ENCODE results near the gene TPCN2.
A peak's percentile ranks its signal among the peaks of the same experiment; 100 is the strongest.

The TPCN2 gene

DNA sequence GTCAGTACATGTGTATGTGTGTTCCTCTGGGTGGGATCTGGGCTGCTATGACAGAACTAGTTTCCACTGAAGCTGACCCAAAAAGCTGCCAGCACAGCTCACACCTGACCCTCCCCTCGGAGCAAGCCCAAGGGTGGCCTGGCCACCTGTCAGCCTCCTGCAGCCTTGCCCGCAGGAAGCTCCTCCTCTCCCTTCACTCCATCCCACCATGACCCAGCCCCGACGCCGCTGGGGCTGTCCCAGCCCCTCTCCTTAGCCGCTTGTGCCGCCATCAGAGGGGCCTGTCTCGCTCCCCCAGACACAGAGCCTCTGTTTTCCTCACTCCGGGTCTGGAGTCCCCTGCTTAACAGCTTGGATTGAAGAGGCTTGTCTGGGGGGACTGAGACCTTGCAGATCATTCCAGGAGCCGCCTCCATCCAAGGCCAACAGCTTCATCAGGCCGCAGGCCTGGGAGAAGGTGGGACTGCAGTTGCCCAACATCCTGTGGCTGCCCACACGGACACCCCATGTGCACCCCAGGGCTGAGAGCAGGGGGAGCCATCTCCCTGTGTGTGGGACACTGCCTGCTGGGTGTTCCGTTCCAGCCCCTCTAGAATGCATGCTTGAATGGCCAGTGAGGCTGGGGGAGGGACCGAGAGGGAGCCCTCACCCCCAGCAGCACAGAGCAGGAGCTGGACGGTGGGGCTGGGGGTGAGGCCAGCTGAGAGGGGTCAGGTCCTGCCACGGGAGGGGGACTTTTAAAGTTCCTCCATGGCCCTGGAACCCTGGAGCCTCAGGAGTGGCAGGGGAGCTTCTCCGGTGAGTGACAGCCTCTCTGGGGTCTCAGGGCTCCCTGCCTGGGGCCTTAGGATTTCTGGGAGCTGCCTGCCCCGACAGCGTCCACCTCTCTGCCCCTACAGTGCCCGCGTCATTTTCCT, 36.4 kb upstream of the TPCN2 start:
- H3K36me3 ChIP-seq (ENCODE audit: control insufficient read depth, insufficient read depth, low read length): no peaks in the 10 kb centered on the region
- H3K9ac ChIP-seq (ENCODE audit: low read length): peak overlapping the region; percentile 65
- H3K4me1 ChIP-seq (ENCODE audit: control insufficient read depth, insufficient read depth, low read length): peaks cover 49% of the 10 kb centered on the region
- H3K27me3 ChIP-seq (ENCODE audit: control insufficient read depth, insufficient read depth, low read length): peaks cover 28% of the 10 kb centered on the region
- H3K9me3 ChIP-seq (ENCODE audit: control insufficient read depth, low read length): no peaks in the 10 kb centered on the region
- no peak overlapping the region for H3K4me3 ChIP-seq (ENCODE audit: low read length)

DNA sequence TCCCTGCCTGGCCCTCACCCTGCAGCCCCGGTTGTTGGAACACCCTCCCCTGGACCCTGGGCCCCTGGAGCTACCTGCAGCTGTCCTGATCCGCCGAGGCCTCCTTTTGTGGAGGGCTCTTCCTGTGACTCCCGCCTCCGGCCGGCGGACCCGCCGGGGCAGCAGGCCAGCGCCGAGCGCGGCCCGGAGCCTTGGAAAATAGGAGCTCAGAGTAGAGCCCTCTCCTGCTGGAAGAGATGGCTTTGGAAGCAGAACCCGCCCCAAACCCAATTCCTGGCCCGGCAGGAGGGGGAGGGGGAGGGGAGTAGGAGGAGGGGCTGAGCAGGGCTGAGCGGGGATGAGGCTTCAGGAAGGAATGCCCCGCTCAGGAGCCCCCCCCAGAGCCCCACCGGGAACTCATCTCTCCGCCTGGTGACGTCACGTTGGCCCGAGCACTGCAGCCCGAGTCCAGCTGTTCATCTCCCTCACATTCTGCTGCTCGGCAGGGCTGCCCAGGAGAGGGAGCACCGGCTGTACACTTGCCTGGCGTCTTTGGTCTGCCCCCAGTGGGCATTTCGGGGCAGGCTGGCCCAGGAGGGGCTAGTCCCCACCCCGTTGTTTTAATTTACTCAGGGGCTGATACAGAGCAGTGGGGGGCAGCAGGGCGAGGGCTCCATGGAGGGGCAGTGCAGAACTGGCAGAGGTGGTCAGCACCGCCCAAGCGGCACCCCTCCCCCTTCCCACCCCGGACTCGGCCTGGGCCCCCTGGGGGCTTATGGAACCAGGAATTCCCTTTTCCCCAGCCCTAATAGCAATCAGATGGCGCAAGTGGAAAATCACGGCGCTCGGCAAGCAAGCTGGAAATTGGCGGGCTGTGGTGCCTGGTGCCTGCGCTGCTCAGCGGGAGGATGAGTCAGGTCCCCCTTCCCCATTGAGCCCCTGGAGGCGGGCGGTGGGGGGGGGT, 35.5 kb upstream of the TPCN2 start, which contains the start of gene MRGPRF:
TSS of gene MRGPRF (minus strand) at position 238 of the 943 bp plus-strand sequence. CDS start 3,345 bp downstream, outside the sequence.
- peak within 1 kb of the TSS; percentile 65 for H3K9ac ChIP-seq (ENCODE audit: low read length)
- H3K4me3 ChIP-seq (ENCODE audit: low read length): no peak within 1 kb of the TSS
- peaks cover 40% of the 10 kb centered on the region for H3K4me1 ChIP-seq (ENCODE audit: control insufficient read depth, insufficient read depth, low read length)

DNA sequence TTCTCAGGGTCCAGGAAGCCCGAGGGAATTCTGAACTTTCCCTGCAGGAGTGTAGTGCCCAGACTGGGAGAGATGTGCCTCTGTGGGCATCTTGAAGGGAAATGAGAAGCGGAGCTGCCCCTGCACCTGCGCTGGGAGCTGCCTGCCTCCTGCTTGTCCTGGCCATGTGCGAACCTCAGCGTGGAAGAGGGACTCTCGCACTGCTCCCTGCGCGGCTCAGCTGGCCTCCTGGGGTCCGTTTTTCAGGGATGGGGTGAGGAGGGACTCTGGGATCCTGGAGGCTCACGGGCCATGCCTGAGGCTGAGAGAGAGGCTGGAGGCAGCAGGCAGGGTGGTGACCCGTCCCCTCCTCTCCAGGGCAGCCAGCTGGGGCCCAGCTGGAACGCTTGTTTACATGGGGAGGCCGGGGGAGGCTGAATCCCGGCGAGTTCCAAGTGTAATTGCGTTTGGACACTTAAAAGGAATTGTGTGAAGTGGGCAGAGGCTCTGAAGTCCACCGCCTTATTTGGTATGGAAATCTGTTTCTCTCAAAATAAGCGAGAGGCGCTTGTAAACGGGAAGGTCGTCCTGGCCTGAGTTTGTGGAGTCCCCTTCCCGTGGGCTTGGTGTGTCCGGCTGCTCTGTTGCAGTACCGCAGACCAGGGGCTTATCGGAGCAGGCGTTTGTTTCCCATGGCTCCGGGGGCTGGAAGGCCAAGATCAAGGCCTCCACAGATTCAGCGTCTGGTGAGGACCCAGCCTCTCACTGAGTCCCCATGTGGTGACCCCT, 34.5 kb upstream of the TPCN2 start:
- H3K4me1 ChIP-seq (ENCODE audit: control insufficient read depth, insufficient read depth, low read length): peaks cover 30% of the 10 kb centered on the region
- peak overlapping the region; percentile 36 for H3K9ac ChIP-seq (ENCODE audit: low read length)
- no peak overlapping the region for H3K4me3 ChIP-seq (ENCODE audit: low read length)
- peaks cover 28% of the 10 kb centered on the region for H3K27me3 ChIP-seq (ENCODE audit: control insufficient read depth, insufficient read depth, low read length)
- no peaks in the 10 kb centered on the region for H3K36me3 ChIP-seq (ENCODE audit: control insufficient read depth, insufficient read depth, low read length)
- no peaks in the 10 kb centered on the region for H3K9me3 ChIP-seq (ENCODE audit: control insufficient read depth, low read length)

More for the DNA sequence above, 35.5 kb upstream of the TPCN2 start, which contains the start of gene MRGPRF:
- Histone ChIP-seq H3K9me3 (ENCODE audit: control insufficient read depth, low read length) (no peaks in the 10 kb centered on the region), H3K27me3 (ENCODE audit: control insufficient read depth, insufficient read depth, low read length) (peaks cover 28% of the 10 kb centered on the region), H3K36me3 (ENCODE audit: control insufficient read depth, insufficient read depth, low read length) (no peaks in the 10 kb centered on the region)

DNA sequence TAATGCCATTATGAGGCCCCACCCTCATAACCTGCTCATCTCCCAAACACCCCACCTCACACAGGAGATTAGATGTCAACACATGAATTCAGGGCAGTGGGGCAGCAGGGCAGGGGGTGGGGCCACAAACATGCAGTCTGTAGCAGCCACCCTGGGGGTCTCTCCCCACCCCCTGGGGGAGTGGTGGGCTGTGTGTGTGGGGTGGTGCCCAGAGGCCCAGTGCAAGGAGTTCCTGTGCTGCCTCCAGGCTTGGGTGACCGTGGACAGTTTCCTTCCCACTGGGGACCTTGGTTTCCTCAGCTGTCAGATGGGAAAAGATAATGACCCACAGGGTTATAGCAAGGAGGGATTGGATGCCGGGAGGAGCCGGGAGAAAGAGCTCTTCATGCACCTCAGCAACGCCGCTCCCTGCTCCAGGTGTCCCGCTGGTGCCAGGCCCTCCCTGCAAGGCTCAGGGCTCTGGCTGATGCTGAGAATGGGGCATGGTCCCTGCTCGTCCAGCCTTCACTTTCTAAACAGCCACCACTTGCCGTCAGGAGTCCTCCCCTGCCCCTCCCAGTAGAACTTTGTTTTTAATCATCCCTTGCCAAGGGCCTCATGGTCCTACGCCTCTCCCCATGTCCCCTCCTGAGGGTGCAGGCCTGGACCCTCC, 33.7 kb upstream of the TPCN2 start:
- H3K4me3 ChIP-seq (ENCODE audit: low read length): no peak overlapping the region
- peaks cover 22% of the 10 kb centered on the region for H3K4me1 ChIP-seq (ENCODE audit: control insufficient read depth, insufficient read depth, low read length)
- no peaks in the 10 kb centered on the region for H3K9me3 ChIP-seq (ENCODE audit: control insufficient read depth, low read length)
- H3K27me3 ChIP-seq (ENCODE audit: control insufficient read depth, insufficient read depth, low read length): peaks cover 28% of the 10 kb centered on the region
- no peaks in the 10 kb centered on the region for H3K36me3 ChIP-seq (ENCODE audit: control insufficient read depth, insufficient read depth, low read length)
- peak overlapping the region; percentile 36 for H3K9ac ChIP-seq (ENCODE audit: low read length)

DNA sequence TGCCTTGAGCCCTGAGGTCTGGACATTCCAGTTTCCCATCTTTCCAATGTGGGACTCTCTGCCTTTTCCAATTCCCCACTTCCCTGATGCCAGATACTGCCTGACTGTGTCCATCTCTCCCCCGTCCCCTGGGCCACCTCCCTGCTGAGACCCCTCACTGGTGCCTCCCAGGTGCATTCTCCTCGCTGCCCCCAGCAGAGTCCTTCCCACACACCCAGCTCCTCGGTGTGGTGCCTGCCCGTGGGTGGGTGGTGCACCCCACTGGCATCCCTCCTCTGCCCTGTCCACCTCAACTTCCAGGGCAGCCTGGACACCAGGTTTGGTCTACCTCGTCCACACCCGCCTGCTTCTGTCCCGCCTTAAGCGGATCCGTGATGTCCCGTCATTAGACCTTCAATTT, 30.8 kb upstream of the TPCN2 start:
- Histone ChIP-seq H3K27me3 (ENCODE audit: control insufficient read depth, insufficient read depth, low read length) (peaks cover 17% of the 10 kb centered on the region), H3K4me1 (ENCODE audit: control insufficient read depth, insufficient read depth, low read length) (peaks cover 7% of the 10 kb centered on the region), H3K4me3 (ENCODE audit: low read length) (no peak overlapping the region), H3K9me3 (ENCODE audit: control insufficient read depth, low read length) (no peaks in the 10 kb centered on the region), H3K36me3 (ENCODE audit: control insufficient read depth, insufficient read depth, low read length) (no peaks in the 10 kb centered on the region), H3K9ac (ENCODE audit: low read length) (no peak overlapping the region)

DNA sequence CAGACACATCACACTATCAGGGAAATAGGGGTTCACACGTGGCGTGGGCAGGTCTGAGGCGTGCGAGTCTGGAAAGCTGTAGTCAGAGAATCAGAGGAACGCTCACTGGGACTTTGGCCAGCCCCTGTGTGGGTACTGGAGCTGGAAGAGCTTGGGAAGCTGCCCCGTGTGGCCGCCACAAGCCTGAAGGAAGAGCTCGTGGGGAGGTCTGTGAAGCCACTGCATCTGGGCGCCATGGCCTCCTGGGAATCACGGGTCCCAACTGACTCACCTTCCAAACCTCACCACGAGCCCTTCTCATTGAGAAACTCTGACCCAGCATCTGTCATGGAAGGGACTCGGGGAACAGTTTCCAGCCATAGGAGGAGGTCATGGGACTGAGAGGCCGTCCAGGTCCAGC, 29.8 kb upstream of the TPCN2 start:
- Histone ChIP-seq H3K4me3 (ENCODE audit: low read length) (no peak overlapping the region), H3K4me1 (ENCODE audit: control insufficient read depth, insufficient read depth, low read length) (no peaks in the 10 kb centered on the region), H3K27me3 (ENCODE audit: control insufficient read depth, insufficient read depth, low read length) (peaks cover 7% of the 10 kb centered on the region), H3K9me3 (ENCODE audit: control insufficient read depth, low read length) (no peaks in the 10 kb centered on the region), H3K36me3 (ENCODE audit: control insufficient read depth, insufficient read depth, low read length) (no peaks in the 10 kb centered on the region), H3K9ac (ENCODE audit: low read length) (no peak overlapping the region)

DNA sequence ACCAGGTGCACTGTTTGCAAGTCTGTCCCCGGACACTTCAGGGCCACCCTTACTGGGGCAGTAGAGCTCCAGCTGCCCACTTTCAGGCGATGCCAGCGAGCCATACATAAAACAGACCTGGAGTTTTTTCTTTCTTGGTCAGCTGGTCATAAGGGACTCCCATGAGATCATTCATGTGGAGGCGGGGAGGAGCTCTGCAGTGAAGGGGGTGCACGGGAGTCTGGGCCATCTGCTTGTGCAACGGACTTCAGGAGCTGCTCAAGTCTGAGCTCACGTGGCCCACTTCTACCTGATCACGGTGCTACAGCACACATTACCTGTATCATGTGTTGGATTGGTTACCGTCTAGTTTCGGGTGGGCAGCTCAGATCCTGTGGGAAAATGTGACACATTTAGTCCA, 26.5 kb upstream of the TPCN2 start:
- Histone ChIP-seq H3K4me1 (ENCODE audit: control insufficient read depth, insufficient read depth, low read length) (no peaks in the 10 kb centered on the region), H3K9ac (ENCODE audit: low read length) (no peak overlapping the region), H3K27me3 (ENCODE audit: control insufficient read depth, insufficient read depth, low read length) (no peaks in the 10 kb centered on the region), H3K4me3 (ENCODE audit: low read length) (no peak overlapping the region), H3K9me3 (ENCODE audit: control insufficient read depth, low read length) (no peaks in the 10 kb centered on the region), H3K36me3 (ENCODE audit: control insufficient read depth, insufficient read depth, low read length) (no peaks in the 10 kb centered on the region)

DNA sequence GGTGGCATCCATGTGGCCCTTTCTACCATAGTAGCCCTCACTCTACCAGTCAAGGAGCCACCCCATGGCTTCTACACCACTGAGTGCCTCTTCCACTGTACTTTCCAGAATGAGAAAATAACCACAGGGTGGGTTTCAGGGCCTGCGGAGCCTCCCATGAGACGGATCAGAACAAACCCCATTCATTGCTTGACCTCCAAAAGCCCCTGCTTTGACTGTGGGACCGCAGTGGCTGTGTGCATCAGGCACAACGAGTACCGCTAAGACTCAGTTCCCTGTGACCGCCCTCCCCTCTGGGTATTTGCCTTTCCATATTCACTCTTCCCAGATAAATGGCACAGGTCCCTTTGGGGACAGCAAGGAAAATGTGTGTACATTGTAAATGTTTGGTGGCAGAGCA, 24.2 kb upstream of the TPCN2 start:
- Histone ChIP-seq H3K27me3 (ENCODE audit: control insufficient read depth, insufficient read depth, low read length) (no peaks in the 10 kb centered on the region), H3K36me3 (ENCODE audit: control insufficient read depth, insufficient read depth, low read length) (no peaks in the 10 kb centered on the region), H3K9me3 (ENCODE audit: control insufficient read depth, low read length) (no peaks in the 10 kb centered on the region), H3K9ac (ENCODE audit: low read length) (no peak overlapping the region), H3K4me3 (ENCODE audit: low read length) (no peak overlapping the region), H3K4me1 (ENCODE audit: control insufficient read depth, insufficient read depth, low read length) (no peaks in the 10 kb centered on the region)

DNA sequence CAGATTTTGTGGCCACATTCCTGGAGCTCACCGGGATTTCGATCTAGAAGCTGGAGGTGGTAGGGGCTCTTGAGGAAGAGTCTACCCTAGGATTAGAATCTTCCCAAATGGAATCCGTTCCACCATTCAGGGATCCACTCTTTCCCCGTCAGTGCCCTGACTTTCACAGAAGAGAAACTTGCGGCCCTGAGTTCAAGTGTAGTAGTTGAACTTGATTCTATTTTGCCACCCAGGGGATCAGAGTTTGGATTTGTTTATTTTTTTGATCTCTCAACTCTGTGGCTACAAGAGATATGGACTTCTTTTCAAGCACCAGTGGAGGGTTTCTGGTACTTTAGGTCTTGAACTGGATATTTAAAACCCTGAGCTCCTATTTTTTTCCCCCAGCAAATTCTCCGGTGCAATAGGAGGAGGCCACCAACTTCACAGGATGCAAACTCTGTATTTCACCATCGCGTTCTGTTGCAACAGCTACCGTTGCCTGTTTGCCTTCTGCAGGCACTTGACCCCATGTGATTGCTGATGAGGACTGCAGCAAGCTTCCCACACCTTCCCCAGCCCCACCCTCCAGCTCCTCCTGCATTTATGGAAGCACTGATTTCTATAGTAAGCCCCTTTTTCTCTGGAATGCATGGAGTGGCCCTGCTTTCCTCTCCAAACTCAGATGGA, 20.9 kb upstream of the TPCN2 start:
- H3K9me3 ChIP-seq (ENCODE audit: control insufficient read depth, low read length): no peaks in the 10 kb centered on the region

DNA sequence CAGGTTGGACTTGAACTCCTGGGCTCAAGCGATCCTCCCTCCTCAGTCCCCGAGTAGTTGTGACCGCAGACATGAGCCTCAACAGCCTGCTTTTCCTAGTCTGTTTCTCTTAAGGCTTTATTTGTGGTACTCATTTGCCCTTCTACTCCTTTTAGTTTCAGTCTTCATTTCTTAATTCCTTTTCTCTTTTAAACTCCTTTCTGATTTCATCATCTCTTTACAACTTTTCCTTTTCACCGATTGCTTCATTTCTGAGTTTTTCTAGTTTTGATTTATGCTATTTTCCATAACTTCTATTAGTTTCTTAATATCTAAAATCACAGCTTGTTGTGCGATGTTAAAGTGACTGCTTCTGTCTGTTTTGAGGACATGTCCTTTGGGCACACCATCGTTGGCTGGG, 18.4 kb upstream of the TPCN2 start:
- Histone ChIP-seq H3K4me1 (ENCODE audit: control insufficient read depth, insufficient read depth, low read length) (no peaks in the 10 kb centered on the region), H3K9me3 (ENCODE audit: control insufficient read depth, low read length) (no peaks in the 10 kb centered on the region), H3K27me3 (ENCODE audit: control insufficient read depth, insufficient read depth, low read length) (no peaks in the 10 kb centered on the region), H3K36me3 (ENCODE audit: control insufficient read depth, insufficient read depth, low read length) (no peaks in the 10 kb centered on the region), H3K4me3 (ENCODE audit: low read length) (no peak overlapping the region), H3K9ac (ENCODE audit: low read length) (no peak overlapping the region)

More for the DNA sequence above, 20.9 kb upstream of the TPCN2 start:
- Histone ChIP-seq H3K4me3 (ENCODE audit: low read length) (no peak overlapping the region), H3K27me3 (ENCODE audit: control insufficient read depth, insufficient read depth, low read length) (no peaks in the 10 kb centered on the region), H3K36me3 (ENCODE audit: control insufficient read depth, insufficient read depth, low read length) (no peaks in the 10 kb centered on the region), H3K9ac (ENCODE audit: low read length) (no peak overlapping the region), H3K4me1 (ENCODE audit: control insufficient read depth, insufficient read depth, low read length) (no peaks in the 10 kb centered on the region)

DNA sequence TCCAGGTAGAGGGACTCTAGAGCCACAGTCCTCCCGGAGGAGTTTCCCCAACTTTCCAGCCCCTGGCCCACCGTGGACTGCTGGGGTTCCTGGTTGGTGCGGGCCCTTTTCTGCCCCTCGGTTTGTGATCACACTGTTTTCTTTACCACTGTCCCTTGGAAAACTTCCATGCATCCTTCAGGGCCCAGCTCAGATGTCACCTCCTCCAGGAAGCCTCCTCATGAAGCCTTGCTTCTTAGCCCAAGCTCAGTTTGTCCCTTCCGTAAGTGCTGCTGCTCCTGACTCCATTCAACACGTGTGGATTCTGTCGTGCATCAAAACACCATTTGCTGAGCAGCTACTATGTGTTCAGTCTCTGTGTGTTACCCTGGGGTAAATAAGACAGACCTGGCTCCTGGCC, 15.9 kb upstream of the TPCN2 start:
- Histone ChIP-seq H3K4me1 (ENCODE audit: control insufficient read depth, insufficient read depth, low read length) (no peaks in the 10 kb centered on the region), H3K9me3 (ENCODE audit: control insufficient read depth, low read length) (no peaks in the 10 kb centered on the region), H3K9ac (ENCODE audit: low read length) (no peak overlapping the region), H3K4me3 (ENCODE audit: low read length) (no peak overlapping the region), H3K36me3 (ENCODE audit: control insufficient read depth, insufficient read depth, low read length) (no peaks in the 10 kb centered on the region), H3K27me3 (ENCODE audit: control insufficient read depth, insufficient read depth, low read length) (no peaks in the 10 kb centered on the region)

Measured in mucosa of stomach (tissue), 1 donor.